CD14-positive monocyte (primary cell): ENCODE measurements around the gene ST6GALNAC2. TPM values are rescaled to one million over a fixed set of nuclear protein-coding genes. Genes with fewer than 3 reads are reported as not detected.

Experiments
- DNase-seq, 3 donors: peaks; one replicate each; pipeline ENCODE4 v3.0.0-alpha.2; 2011 to 2022
- H2AFZ ChIP-seq: 2 replicates; pipeline ENCODE4 v1.6.0; 2012; ENCODE audit warnings: mild to moderate bottlenecking, low read depth, low read length, inconsistent platforms; ENCODE audit not compliant: insufficient read depth, poor library complexity, severe bottlenecking
- H3K27ac ChIP-seq, 2 donors: 1 replicate in 1 of 2; 2 replicates in 1 of 2; pipeline ENCODE4 v1.5.1; 2012 to 2013; ENCODE audit warnings: low read length in 2 of 2, control low read depth in 1 of 2, inconsistent platforms in 1 of 2, low read depth in 1 of 2, mild to moderate bottlenecking in 1 of 2
- H3K27me3 ChIP-seq, 2 donors: one replicate each; pipeline versions ENCODE4 v1.6.0 to v1.6.1; 2011 to 2013; ENCODE audit warnings: low read length in 2 of 2; ENCODE audit not compliant: control insufficient read depth in 2 of 2, insufficient read depth in 2 of 2
- H3K36me3 ChIP-seq, 2 donors: replicated peaks in 1 of 2; 1 replicate in 1 of 2; 2 replicates in 1 of 2; pipeline versions ENCODE4 v1.5.1 to v1.6.1; 2012 to 2013; ENCODE audit warnings: low read length in 2 of 2, control low read depth in 1 of 2, inconsistent platforms in 1 of 2, mild to moderate bottlenecking in 1 of 2; ENCODE audit not compliant: insufficient read depth in 2 of 2, control insufficient read depth in 1 of 2
- H3K4me1 ChIP-seq, 2 donors: 1 replicate in 1 of 2; 2 replicates in 1 of 2; pipeline versions ENCODE4 v1.5.1 to v1.6.1; 2012 to 2013; ENCODE audit warnings: low read length in 2 of 2, control low read depth in 1 of 2, inconsistent platforms in 1 of 2, mild to moderate bottlenecking in 1 of 2, moderate library complexity in 1 of 2; ENCODE audit not compliant: insufficient read depth in 2 of 2, control insufficient read depth in 1 of 2
- H3K4me2 ChIP-seq: replicated peaks from 2 replicates; pipeline ENCODE3; 2012; ENCODE audit warnings: low read length, moderate library complexity, mild to moderate bottlenecking; ENCODE audit not compliant: poor library complexity, severe bottlenecking; ENCODE audit errors: extremely low read depth
- H3K4me3 ChIP-seq, 3 experiments: fragments of 200-600 bp in 1 of 3; sonication (generic) in 1 of 3; replicated peaks in 1 of 3; 1 replicate in 2 of 3; 2 replicates in 1 of 3; pipeline ENCODE4 v1.5.1; 2011 to 2013; ENCODE audit warnings: low read length in 3 of 3, mild to moderate bottlenecking in 3 of 3, control low read depth in 2 of 3, low read depth in 2 of 3, inconsistent platforms in 1 of 3, moderate library complexity in 1 of 3
- H3K79me2 ChIP-seq: 2 replicates; pipeline ENCODE4 v1.6.0; 2012; ENCODE audit warnings: mild to moderate bottlenecking, control low read depth, inconsistent platforms, low read length, moderate library complexity; ENCODE audit not compliant: insufficient read depth
- H3K9ac ChIP-seq: 2 replicates; pipeline ENCODE4 v1.6.0; 2017; ENCODE audit warnings: low read length, mild to moderate bottlenecking; ENCODE audit not compliant: insufficient read depth, poor library complexity, severe bottlenecking
- H3K9me3 ChIP-seq, 2 donors: replicated peaks in 1 of 2; 1 replicate in 1 of 2; 2 replicates in 1 of 2; pipeline versions ENCODE4 v1.5.1 to v1.6.1; 2012 to 2013; ENCODE audit warnings: low read length in 2 of 2, control low read depth in 1 of 2; ENCODE audit not compliant: control insufficient read depth in 1 of 2, insufficient read depth in 1 of 2
- H4K20me1 ChIP-seq: 2 replicates; pipeline ENCODE4 v1.6.0; 2012; ENCODE audit warnings: mild to moderate bottlenecking, low read length, control low read depth, moderate library complexity; ENCODE audit not compliant: insufficient read depth
- H3K27ac Mint-ChIP-seq, 7 donors: one replicate each; pipeline ENCODE4 v1.8.0; 2020; ENCODE audit warnings: mild to moderate bottlenecking in 7 of 7, mixed read lengths in 7 of 7, moderate library complexity in 6 of 7, inconsistent platforms in 2 of 7
- H3K27me3 Mint-ChIP-seq, 3 donors: one replicate each; pipeline ENCODE4 v1.8.0; 2021 to 2022; ENCODE audit warnings: low read depth in 3 of 3, mild to moderate bottlenecking in 3 of 3, mixed read lengths in 3 of 3, moderate library complexity in 3 of 3, inconsistent platforms in 1 of 3
- H3K36me3 Mint-ChIP-seq, 2 donors: one replicate each; pipeline ENCODE4 v1.8.0; 2020; ENCODE audit warnings: mixed read lengths in 2 of 2, inconsistent platforms in 1 of 2, mild to moderate bottlenecking in 1 of 2
- H3K4me1 Mint-ChIP-seq: one replicate; pipeline ENCODE4 v1.8.0; 2020; ENCODE audit warnings: mild to moderate bottlenecking, mixed read lengths
- H3K4me3 Mint-ChIP-seq, 2 donors: one replicate each; pipeline ENCODE4 v1.8.0; 2020; ENCODE audit warnings: mild to moderate bottlenecking in 2 of 2, mixed read lengths in 2 of 2, moderate library complexity in 1 of 2
- H3K9me3 Mint-ChIP-seq, 7 donors: one replicate each; pipeline ENCODE4 v1.8.0; 2020 to 2022; ENCODE audit warnings: mixed read lengths in 7 of 7, mild to moderate bottlenecking in 6 of 7, moderate library complexity in 6 of 7, inconsistent platforms in 2 of 7
- CTCF ChIP-seq: fragments of 200-600 bp; IDR thresholded peaks from one replicate; pipeline ENCODE4 v1.8.0; 2022; ENCODE audit warnings: antibody characterized with exemption, mild to moderate bottlenecking
- WGBS: methylation state at CpG from one replicate; pipeline ENCODE4 v1.1.5; 2013; ENCODE audit warnings: missing lambda C conversion rate; ENCODE audit not compliant: insufficient coverage; 5-methylcytosine and 5-hydroxymethylcytosine counted together
- intact Hi-C, 2 donors: fragments of 100-400 bp; cut with micrococcal nuclease; formaldehyde crosslinking; loops; one replicate each; pipeline versions ENCODE4 v1.15.0 to v1.15.1; 2023
- polyA plus RNA-seq, 3 donors: library from polyadenylated mRNA; depleted of rRNA in 1 of 3; unstranded in 2 of 3; stranded (reverse) in 1 of 3; fragments of 300-500 nt in 2 of 3; fragments of >200 nt in 1 of 3; fragmentation: Illumina TruSeq in 2 of 3; gene quantifications; 1 replicate in 2 of 3; 2 replicates in 1 of 3; pipeline ENCODE4 v1.2.3, GENCODE V29; 2012 to 2021

Gene ST6GALNAC2
- polyA plus RNA-seq, 3 donors = 8.3 to 11.8 (median 11.8) TPM

GRCh38 chr17:76593384-76593826 lies 7.7 kb upstream of the ST6GALNAC2 start:
- Histone ChIP-seq H3K27ac (no peak overlapping the region), H2AFZ (no peak overlapping the region), H4K20me1 (no peaks in the 10 kb centered on the region), H3K9ac (no peak overlapping the region), H3K4me2 (no peak overlapping the region), H3K4me3 (no peak overlapping the region), H3K27me3 (peaks cover 0 to 4% of the 10 kb centered on the region in 2 donors), H3K9me3 (no peaks in the 10 kb centered on the region), H3K36me3 (no peaks in the 10 kb centered on the region), H3K79me2 (no peaks in the 10 kb centered on the region), H3K4me1 (peaks cover 24 to 29% of the 10 kb centered on the region in 2 donors)
- TF ChIP-seq CTCF = no peak
- whole genome bisulfite sequencing = 94% methylated on average over 4 of the region's 8 CpGs
- Mint-ChIP-seq H3K4me1 (peaks cover 26% of the 10 kb centered on the region), H3K27ac (no peak overlapping the region), H3K9me3 (peaks cover 0 to 5% (median 0%) of the 10 kb centered on the region in 7 donors), H3K27me3 (peaks cover 7 to 14% (median 10%) of the 10 kb centered on the region in 3 donors), H3K36me3 (peaks cover 2 to 3% of the 10 kb centered on the region in 2 donors), H3K4me3 (no peak overlapping the region)
- no peak for DNase-seq
- intact Hi-C loops = no loop called here

DNA sequence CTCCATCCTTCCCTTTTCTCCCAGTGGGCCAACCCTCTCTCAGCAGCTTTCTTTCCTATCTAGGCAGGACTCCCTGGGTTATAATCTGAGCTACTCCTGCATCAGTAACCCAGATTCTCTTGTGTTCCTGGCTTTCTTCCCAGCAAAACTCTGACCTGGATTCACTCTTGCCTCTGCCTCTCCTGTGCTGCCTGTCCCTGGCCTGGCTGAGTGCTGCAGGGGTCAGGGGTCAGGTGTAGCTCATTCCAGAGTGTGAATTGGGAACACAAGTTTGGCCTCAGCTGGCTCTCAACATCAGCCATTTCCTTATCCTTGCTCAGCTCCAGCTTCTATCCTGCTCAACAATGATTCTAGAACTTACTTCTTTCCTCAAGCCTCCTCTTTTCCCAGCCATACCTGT lies 2.5 kb upstream of the ST6GALNAC2 start:
- no peak overlapping the region for H3K27ac ChIP-seq
- peak overlapping the region in 1 of 2 donors; percentile 76 for H3K4me3 Mint-ChIP-seq
- H3K79me2 ChIP-seq = no peaks in the 10 kb centered on the region
- TF ChIP-seq CTCF = no peak
- peaks cover 9 to 34% of the 10 kb centered on the region in 2 donors for H3K27me3 ChIP-seq
- no peak overlapping the region for H3K4me3 ChIP-seq
- no peak overlapping the region for H3K4me2 ChIP-seq
- peaks cover 19 to 21% of the 10 kb centered on the region in 2 donors for H3K4me1 ChIP-seq
- no peak overlapping the region for H2AFZ ChIP-seq
- H3K36me3 Mint-ChIP-seq = peaks cover 7 to 17% of the 10 kb centered on the region in 2 donors
- no peak overlapping the region for H3K9ac ChIP-seq
- peaks cover 46 to 62% (median 47%) of the 10 kb centered on the region in 3 donors for H3K27me3 Mint-ChIP-seq
- intact Hi-C loops = loop anchor here (5.0 to 10.0 kb wide), 3 partner anchors 34 to 123 kb away; partner anchors contain the start of gene AANAT (in 1 of the 2)
- no peak overlapping the region for H3K27ac Mint-ChIP-seq
- H3K9me3 Mint-ChIP-seq = peaks cover 0 to 18% (median 3%) of the 10 kb centered on the region in 7 donors
- H3K9me3 ChIP-seq = peaks cover 0 to 5% of the 10 kb centered on the region in 2 donors
- no peak for DNase-seq
- H4K20me1 ChIP-seq = no peaks in the 10 kb centered on the region
- H3K4me1 Mint-ChIP-seq = peaks cover 26% of the 10 kb centered on the region
- no peaks in the 10 kb centered on the region for H3K36me3 ChIP-seq
